Measurements from ENCODE around the gene DGKB. TPM values are rescaled to one million over a fixed set of nuclear protein-coding genes. Genes with fewer than 3 reads are reported as not detected.
A peak's percentile ranks its signal among the peaks of the same experiment; 100 is the strongest.

The DGKB gene
- total RNA-seq, 1 donor from 2014 or later, result 2.1 TPM

GRCh38 chr7:14773729-14774271 lies 128.8 kb downstream of the DGKB start:
- no peaks in the 10 kb centered on the region for H3K27me3 ChIP-seq (ENCODE audit: control insufficient read depth in 3 of 3, insufficient read depth in 3 of 3, low read length in 3 of 3)
- no peaks in the 10 kb centered on the region for H3K4me1 ChIP-seq (ENCODE audit: control insufficient read depth in 3 of 3, insufficient read depth in 3 of 3, low read length in 3 of 3)
- no peak overlapping the region for H3K4me3 ChIP-seq (ENCODE audit: low read length in 3 of 3)
- H3K9ac ChIP-seq (ENCODE audit: low read depth in 1 of 3, low read length in 3 of 3), result no peak overlapping the region
- peaks cover 0 to 3% (median 0%) of the 10 kb centered on the region in 3 donors for H3K9me3 ChIP-seq (ENCODE audit: control insufficient read depth in 3 of 3, low read length in 3 of 3)
- no peaks in the 10 kb centered on the region for H3K36me3 ChIP-seq (ENCODE audit: control insufficient read depth in 3 of 3, insufficient read depth in 3 of 3, low read length in 3 of 3)
- H3K27ac ChIP-seq (ENCODE audit: low read depth, low read length), result no peak overlapping the region

- Histone ChIP-seq H3K36me3 (ENCODE audit: control insufficient read depth in 3 of 3, insufficient read depth in 3 of 3, low read length in 3 of 3) (no peaks in the 10 kb centered on the region), H3K4me3 (ENCODE audit: low read length in 3 of 3) (no peak overlapping the region), H3K9ac (ENCODE audit: low read depth in 1 of 3, low read length in 3 of 3) (no peak overlapping the region), H3K27me3 (ENCODE audit: control insufficient read depth in 3 of 3, insufficient read depth in 3 of 3, low read length in 3 of 3) (no peaks in the 10 kb centered on the region), H3K9me3 (ENCODE audit: control insufficient read depth in 3 of 3, low read length in 3 of 3) (no peaks in the 10 kb centered on the region), H3K4me1 (ENCODE audit: control insufficient read depth in 3 of 3, insufficient read depth in 3 of 3, low read length in 3 of 3) (no peaks in the 10 kb centered on the region), H3K27ac (ENCODE audit: low read depth, low read length) (no peak overlapping the region)
Observed at GRCh38 chr7:14770614-14771013, 131.9 kb downstream of the DGKB start.

- Histone ChIP-seq H3K27ac (ENCODE audit: low read depth, low read length) (no peak overlapping the region), H3K4me1 (ENCODE audit: control insufficient read depth in 3 of 3, insufficient read depth in 3 of 3, low read length in 3 of 3) (peaks cover 0 to 4% (median 0%) of the 10 kb centered on the region in 3 donors), H3K4me3 (ENCODE audit: low read length in 3 of 3) (no peak overlapping the region), H3K27me3 (ENCODE audit: control insufficient read depth in 3 of 3, insufficient read depth in 3 of 3, low read length in 3 of 3) (no peaks in the 10 kb centered on the region), H3K9ac (ENCODE audit: low read depth in 1 of 3, low read length in 3 of 3) (no peak overlapping the region), H3K36me3 (ENCODE audit: control insufficient read depth in 3 of 3, insufficient read depth in 3 of 3, low read length in 3 of 3) (no peaks in the 10 kb centered on the region), H3K9me3 (ENCODE audit: control insufficient read depth in 3 of 3, low read length in 3 of 3) (no peaks in the 10 kb centered on the region)
Observed at GRCh38 chr7:14769261-14769660, 133.3 kb downstream of the DGKB start.

- H3K9ac ChIP-seq (ENCODE audit: low read depth in 1 of 3, low read length in 3 of 3), result no peak overlapping the region
- no peaks in the 10 kb centered on the region for H3K36me3 ChIP-seq (ENCODE audit: control insufficient read depth in 3 of 3, insufficient read depth in 3 of 3, low read length in 3 of 3)
- no peak overlapping the region for H3K27ac ChIP-seq (ENCODE audit: low read depth, low read length)
- H3K4me3 ChIP-seq (ENCODE audit: low read length in 3 of 3), result no peak overlapping the region
- H3K27me3 ChIP-seq (ENCODE audit: control insufficient read depth in 3 of 3, insufficient read depth in 3 of 3, low read length in 3 of 3), result no peaks in the 10 kb centered on the region
- no peaks in the 10 kb centered on the region for H3K9me3 ChIP-seq (ENCODE audit: control insufficient read depth in 3 of 3, low read length in 3 of 3)
- peaks cover under 1 to 10% (median 5%) of the 10 kb centered on the region in 3 donors for H3K4me1 ChIP-seq (ENCODE audit: control insufficient read depth in 3 of 3, insufficient read depth in 3 of 3, low read length in 3 of 3)
Observed at GRCh38 chr7:14767716-14768425, 134.7 kb downstream of the DGKB start.

- H3K27me3 ChIP-seq (ENCODE audit: control insufficient read depth in 3 of 3, insufficient read depth in 3 of 3, low read length in 3 of 3), result no peaks in the 10 kb centered on the region
- H3K9me3 ChIP-seq (ENCODE audit: control insufficient read depth in 3 of 3, low read length in 3 of 3), result no peaks in the 10 kb centered on the region
- no peaks in the 10 kb centered on the region for H3K36me3 ChIP-seq (ENCODE audit: control insufficient read depth in 3 of 3, insufficient read depth in 3 of 3, low read length in 3 of 3)
- peaks cover 6 to 22% (median 11%) of the 10 kb centered on the region in 3 donors for H3K4me1 ChIP-seq (ENCODE audit: control insufficient read depth in 3 of 3, insufficient read depth in 3 of 3, low read length in 3 of 3)
- no peak overlapping the region for H3K9ac ChIP-seq (ENCODE audit: low read depth in 1 of 3, low read length in 3 of 3)
- no peak overlapping the region for H3K27ac ChIP-seq (ENCODE audit: low read depth, low read length)
- H3K4me3 ChIP-seq (ENCODE audit: low read length in 3 of 3), result no peak overlapping the region
Observed at GRCh38 chr7:14766747-14767146, 135.8 kb downstream of the DGKB start.

GRCh38 chr7:14765731-14766130 lies 136.8 kb downstream of the DGKB start:
- Histone ChIP-seq H3K9me3 (ENCODE audit: control insufficient read depth in 3 of 3, low read length in 3 of 3) (no peaks in the 10 kb centered on the region), H3K9ac (ENCODE audit: low read depth in 1 of 3, low read length in 3 of 3) (no peak overlapping the region), H3K4me3 (ENCODE audit: low read length in 3 of 3) (no peak overlapping the region), H3K27me3 (ENCODE audit: control insufficient read depth in 3 of 3, insufficient read depth in 3 of 3, low read length in 3 of 3) (no peaks in the 10 kb centered on the region), H3K36me3 (ENCODE audit: control insufficient read depth in 3 of 3, insufficient read depth in 3 of 3, low read length in 3 of 3) (no peaks in the 10 kb centered on the region), H3K27ac (ENCODE audit: low read depth, low read length) (no peak overlapping the region), H3K4me1 (ENCODE audit: control insufficient read depth in 3 of 3, insufficient read depth in 3 of 3, low read length in 3 of 3) (peaks cover 11 to 29% (median 19%) of the 10 kb centered on the region in 3 donors)

- Histone ChIP-seq H3K4me3 (ENCODE audit: low read length in 3 of 3) (no peak overlapping the region), H3K9me3 (ENCODE audit: control insufficient read depth in 3 of 3, low read length in 3 of 3) (no peaks in the 10 kb centered on the region), H3K27me3 (ENCODE audit: control insufficient read depth in 3 of 3, insufficient read depth in 3 of 3, low read length in 3 of 3) (no peaks in the 10 kb centered on the region), H3K36me3 (ENCODE audit: control insufficient read depth in 3 of 3, insufficient read depth in 3 of 3, low read length in 3 of 3) (no peaks in the 10 kb centered on the region), H3K9ac (ENCODE audit: low read depth in 1 of 3, low read length in 3 of 3) (peak overlapping the region in 2 of 3 donors; percentile 18 to 45), H3K27ac (ENCODE audit: low read depth, low read length) (peak overlapping the region; percentile 90), H3K4me1 (ENCODE audit: control insufficient read depth in 3 of 3, insufficient read depth in 3 of 3, low read length in 3 of 3) (peaks cover 11 to 29% (median 19%) of the 10 kb centered on the region in 3 donors)
Observed at GRCh38 chr7:14762561-14762960, 140.0 kb downstream of the DGKB start.

GRCh38 chr7:14761510-14762296 lies 140.8 kb downstream of the DGKB start:
- peak overlapping the region; percentile 52 to 60 (median 57) for H3K9ac ChIP-seq (ENCODE audit: low read depth in 1 of 3, low read length in 3 of 3)
- H3K27ac ChIP-seq (ENCODE audit: low read depth, low read length), result peak overlapping the region; percentile 90
- no peaks in the 10 kb centered on the region for H3K27me3 ChIP-seq (ENCODE audit: control insufficient read depth in 3 of 3, insufficient read depth in 3 of 3, low read length in 3 of 3)
- no peaks in the 10 kb centered on the region for H3K9me3 ChIP-seq (ENCODE audit: control insufficient read depth in 3 of 3, low read length in 3 of 3)
- peaks cover 11 to 29% (median 19%) of the 10 kb centered on the region in 3 donors for H3K4me1 ChIP-seq (ENCODE audit: control insufficient read depth in 3 of 3, insufficient read depth in 3 of 3, low read length in 3 of 3)
- H3K36me3 ChIP-seq (ENCODE audit: control insufficient read depth in 3 of 3, insufficient read depth in 3 of 3, low read length in 3 of 3), result no peaks in the 10 kb centered on the region
- peak overlapping the region in 1 of 3 donors; percentile 1 for H3K4me3 ChIP-seq (ENCODE audit: low read length in 3 of 3)

GRCh38 chr7:14760730-14761478 lies 141.6 kb downstream of the DGKB start:
- Histone ChIP-seq H3K27ac (ENCODE audit: low read depth, low read length) (peak overlapping the region; percentile 90), H3K4me3 (ENCODE audit: low read length in 3 of 3) (no peak overlapping the region), H3K9me3 (ENCODE audit: control insufficient read depth in 3 of 3, low read length in 3 of 3) (no peaks in the 10 kb centered on the region), H3K4me1 (ENCODE audit: control insufficient read depth in 3 of 3, insufficient read depth in 3 of 3, low read length in 3 of 3) (peaks cover 11 to 29% (median 19%) of the 10 kb centered on the region in 3 donors), H3K36me3 (ENCODE audit: control insufficient read depth in 3 of 3, insufficient read depth in 3 of 3, low read length in 3 of 3) (no peaks in the 10 kb centered on the region), H3K27me3 (ENCODE audit: control insufficient read depth in 3 of 3, insufficient read depth in 3 of 3, low read length in 3 of 3) (no peaks in the 10 kb centered on the region), H3K9ac (ENCODE audit: low read depth in 1 of 3, low read length in 3 of 3) (peak overlapping the region in 1 of 3 donors; percentile 4)
